Tibial nerve (tissue), 4 donors: ENCODE results near the gene GCNT2.

Experiments used
- CTCF ChIP-seq, 5 experiments: fragments of 200-600 bp in 3 of 5; fragments of 450-650 bp in 2 of 5; sonication (generic) in 3 of 5; IDR thresholded peaks; one replicate each; pipeline ENCODE4 v1.5.1; 2016 to 2019; ENCODE audit warnings: antibody characterized with exemption in 5 of 5, mild to moderate bottlenecking in 3 of 5, moderate library complexity in 2 of 5
- EP300 ChIP-seq, 2 donors: sonication (generic); formaldehyde crosslinking; IDR thresholded peaks; one replicate each; pipeline ENCODE4 v1.6.1; 2017; ENCODE audit warnings: antibody characterized with exemption in 2 of 2, mild to moderate bottlenecking in 1 of 2

GRCh38 chr6:10481101-10481500 is 40.0 kb upstream of the GCNT2 start:
- TF ChIP-seq CTCF (IDR thresholded peaks at IDR 0.05) (no peak), EP300 (IDR thresholded peaks at IDR 0.05) (no peak)
